Measurements from ENCODE around the gene TFRC.
"Not testable (repeated sequence)": the region's sequence is repeated elsewhere in the genome, so short reads cannot be mapped to it uniquely, and the experiment has no call there.

The TFRC gene

GRCh38 chr3:196081834-196082618 is at the start of gene TFRC:
TSS of gene TFRC (minus strand) at chr3:196082090. CDS start at chr3:196077099, 4,991 bp downstream.
- DNase-seq, result peak; percentile 96

DNA sequence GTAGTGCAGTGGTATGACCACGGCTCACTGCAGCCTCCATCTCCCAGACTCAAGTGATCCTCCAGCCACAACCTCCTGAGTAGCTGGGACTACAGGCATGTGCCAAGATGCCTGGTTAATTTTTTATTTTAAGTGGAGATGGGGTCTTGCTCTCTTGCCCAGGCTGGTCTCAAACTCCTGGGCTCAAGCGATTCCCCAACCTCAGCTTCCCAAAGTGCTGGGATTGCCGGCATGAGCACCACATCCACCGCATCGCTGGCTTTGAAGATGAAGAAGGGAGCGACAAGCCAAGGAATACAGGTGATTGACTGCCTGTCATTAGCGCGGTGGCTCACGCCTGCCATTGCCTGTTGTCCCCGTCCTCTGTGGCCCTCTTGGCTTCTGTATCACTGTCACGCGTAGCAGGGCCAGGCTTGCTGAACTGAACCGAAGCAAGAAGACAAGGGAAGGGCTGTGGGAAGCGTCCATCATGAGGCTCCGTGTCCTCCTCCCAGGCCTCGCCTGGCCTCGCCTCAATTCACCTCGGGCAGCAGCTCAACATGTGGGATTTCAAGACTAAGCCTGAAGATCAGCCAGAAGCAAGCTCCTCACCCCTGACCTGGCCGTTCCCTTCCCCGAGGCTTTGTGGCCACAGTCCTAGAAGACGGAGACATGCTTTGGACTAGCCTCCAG is 46.4 kb upstream of the TFRC start:
- no peak for DNase-seq

DNA sequence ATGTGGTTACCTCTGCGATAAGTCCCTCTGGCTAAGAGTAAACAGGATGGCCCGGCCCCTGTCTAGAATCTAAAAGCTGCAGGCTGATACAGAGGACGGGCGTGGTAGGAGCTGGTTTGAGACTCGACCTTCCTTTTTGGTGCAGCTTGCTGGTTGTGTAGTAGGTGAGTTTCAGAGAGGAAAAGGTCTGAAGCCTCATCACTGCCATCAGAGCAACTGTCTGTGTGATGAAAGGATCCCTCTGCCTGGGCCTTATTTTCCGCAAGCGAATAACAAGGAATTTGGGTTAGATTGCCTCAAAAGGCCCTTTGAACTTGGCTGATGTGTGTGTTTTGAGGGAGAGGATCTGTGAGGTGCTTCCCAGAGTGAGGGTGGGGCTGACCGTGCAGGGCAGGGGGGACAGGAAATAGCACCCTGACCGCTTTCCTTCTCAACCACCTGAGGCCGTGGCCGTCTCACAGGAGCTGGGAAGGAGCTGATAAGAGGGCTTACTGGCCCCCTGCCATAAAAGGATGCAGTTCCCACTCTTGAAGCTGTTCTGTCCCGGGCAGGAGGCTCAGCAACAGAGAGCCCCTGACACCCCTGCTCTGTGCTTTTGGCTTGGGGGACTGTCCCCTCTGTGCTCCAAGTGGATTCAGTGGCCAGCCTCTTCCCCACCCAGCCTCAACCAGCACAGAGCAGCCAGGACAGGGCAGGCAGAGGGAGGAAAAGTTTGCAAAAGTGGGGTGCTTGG is 45.6 kb upstream of the TFRC start:
- no peak for DNase-seq

DNA sequence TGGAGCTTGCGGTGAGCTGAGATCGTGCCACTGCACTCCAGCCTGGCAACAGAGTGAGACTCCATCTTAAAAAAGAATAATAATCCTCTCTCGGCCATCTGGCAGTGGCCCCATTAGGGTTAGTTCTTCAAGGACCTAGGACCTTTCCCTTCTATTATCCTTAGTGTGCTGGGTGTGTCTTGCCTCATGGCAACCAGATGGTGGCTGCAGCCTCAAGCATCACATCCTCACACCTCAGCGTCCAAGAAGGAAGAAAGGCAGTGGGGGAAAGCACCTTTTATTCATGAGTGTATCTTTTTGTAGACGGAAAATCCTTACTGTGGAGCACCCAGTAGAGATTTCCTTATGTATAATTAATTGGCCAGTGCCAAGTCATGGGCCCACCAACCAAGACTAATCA is 42.7 kb upstream of the TFRC start:
- DNase-seq, result no peak

DNA sequence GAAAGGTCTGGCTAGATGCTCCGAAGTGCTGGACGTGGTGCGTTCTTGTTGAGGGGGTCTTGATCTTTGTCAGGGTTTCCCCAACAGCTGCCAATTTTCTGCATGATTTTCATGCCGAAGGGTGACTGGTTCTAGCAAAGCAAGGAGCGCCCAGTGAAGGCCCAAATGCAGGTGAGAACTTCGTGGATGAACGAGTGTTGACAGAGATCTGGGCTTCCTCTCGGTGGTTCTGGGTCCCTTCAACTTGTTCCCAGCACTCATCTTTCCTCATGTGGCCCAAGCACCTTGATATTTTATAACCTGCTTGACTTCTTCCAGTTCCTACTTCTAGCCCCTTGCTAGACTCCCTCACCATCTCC is 40.8 kb upstream of the TFRC start:
- no peak for DNase-seq

DNA sequence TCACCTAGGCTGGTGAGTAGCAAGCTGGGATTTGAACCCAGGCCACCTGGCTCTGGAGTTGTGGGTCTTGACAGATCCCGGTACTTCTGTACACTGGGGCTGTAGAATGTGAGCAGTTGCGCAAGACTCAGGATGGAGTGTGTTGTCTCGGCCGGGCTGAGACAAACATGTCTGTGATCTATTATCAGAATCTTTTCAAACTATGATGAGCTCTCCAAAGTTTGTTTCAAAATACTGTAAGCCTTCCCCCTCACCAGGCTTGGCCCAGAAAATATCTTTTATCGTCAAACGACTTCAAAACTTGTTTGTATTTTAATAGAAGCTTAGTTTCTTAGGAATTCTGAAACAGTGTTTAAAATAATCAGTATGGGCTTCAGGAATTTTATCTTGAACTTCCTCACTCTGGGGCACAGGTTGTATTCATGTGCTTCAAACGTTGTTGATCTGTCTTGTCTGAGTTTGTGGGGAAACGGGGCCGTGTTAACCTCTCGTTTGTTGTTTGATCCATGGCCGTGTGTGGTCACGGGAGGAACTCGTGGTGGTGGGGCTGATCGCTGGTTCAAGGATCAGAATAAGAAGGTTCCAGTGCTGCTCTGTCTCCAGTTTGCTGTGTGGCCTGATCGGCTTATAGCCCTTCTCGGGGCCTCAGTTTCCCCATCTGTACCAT is 40.3 kb upstream of the TFRC start:
- DNase-seq, result no peak

DNA sequence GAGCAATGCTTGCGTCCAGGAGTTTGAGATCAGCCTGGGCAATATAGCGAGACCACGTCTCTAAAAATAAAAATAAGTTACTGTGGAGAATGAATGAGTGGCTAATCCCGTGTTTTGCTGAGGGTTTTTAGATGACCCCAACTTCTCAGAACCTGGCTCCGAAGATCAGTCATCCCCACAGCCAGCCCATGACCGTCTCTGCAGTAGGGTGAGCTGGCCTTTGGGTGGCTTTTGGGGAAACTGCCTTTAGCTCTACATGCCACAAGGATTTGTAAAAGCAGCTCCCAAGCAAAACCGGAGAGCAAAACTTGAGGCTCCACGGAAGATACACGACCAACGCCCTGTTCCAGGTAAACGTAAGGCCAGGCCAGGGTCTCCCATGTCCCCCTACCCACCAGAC is 39.2 kb upstream of the TFRC start:
- no peak for DNase-seq

DNA sequence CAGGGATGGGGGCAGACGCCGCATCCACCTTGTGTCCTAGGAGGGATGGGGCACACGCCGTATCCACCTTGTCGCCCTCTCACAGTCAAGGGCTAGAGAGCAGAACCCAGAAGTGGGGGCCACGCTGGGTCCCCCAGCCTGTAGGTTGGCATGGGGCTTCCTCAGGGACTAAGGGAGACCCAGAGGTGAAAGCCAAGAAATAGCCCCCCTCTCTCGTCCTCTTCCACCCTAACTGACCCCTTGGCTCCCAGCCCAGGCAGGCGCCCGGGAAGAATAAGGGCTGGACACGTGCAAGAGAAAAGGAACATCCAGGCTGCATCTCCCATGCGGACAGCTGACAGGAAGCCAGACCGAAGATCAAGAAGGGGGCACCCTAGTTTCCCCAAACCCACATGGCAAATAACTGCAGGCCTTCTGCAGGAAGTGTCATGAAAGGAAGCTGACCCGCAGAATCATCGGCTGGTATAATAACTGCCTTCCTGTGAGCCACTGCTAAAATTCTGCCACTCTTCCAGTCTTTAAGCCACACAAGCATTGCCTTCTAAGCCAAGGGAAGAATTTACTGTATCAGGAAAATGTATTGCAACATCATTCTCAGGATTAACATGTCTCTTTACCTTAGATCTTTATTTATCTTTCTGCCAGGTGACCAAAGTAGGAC is 38.5 kb upstream of the TFRC start:
- DNase-seq, result no peak

GRCh38 chr3:196117809-196118208 is 35.9 kb upstream of the TFRC start:
- DNase-seq, result no peak

- DNase-seq, result no peak
Measured at GRCh38 chr3:196115678-196116083, 33.8 kb upstream of the TFRC start.

- DNase-seq, result no peak
Measured at GRCh38 chr3:196111939-196112386, 30.1 kb upstream of the TFRC start.

DNA sequence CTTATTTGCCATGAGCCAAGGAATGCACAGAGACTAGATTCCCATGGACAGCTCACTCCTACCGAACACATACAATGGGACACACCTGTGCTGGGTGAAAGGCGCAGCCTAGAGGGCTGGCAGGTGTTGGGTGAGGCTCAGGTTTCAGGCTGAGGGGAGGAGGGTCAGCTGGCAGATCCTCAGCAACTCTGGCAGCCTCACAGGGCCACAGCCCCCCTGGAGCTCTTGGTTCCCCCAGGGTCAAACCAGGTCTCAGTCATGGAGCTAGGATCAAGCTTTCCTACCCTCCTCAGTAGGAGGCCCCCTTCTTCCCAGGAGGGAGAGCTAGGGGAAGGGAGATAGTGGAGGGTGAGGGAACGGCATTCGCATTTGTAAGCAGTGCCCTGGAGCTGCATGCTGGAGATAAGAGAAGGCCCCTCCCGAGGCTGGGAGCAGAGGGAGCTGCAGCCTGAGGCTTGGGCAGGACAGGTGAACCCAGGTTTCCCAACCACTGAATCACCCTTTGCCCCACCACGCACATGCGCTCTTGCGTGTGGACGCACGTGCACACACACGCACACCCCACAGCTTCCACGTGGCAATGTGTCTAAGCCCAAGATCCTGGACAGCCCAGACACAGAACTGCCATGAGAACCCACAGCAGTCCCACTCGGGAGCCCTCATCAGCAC is 26.3 kb upstream of the TFRC start:
- DNase-seq, result no peak

GRCh38 chr3:196104707-196105106 is 22.8 kb upstream of the TFRC start:
- not testable (repeated sequence) for DNase-seq

GRCh38 chr3:196098365-196098980 is 16.6 kb upstream of the TFRC start:
- DNase-seq, result not testable (repeated sequence)

- no peak for DNase-seq
Measured at GRCh38 chr3:196097373-196098154, 15.7 kb upstream of the TFRC start.

GRCh38 chr3:196096382-196096953 is 14.6 kb upstream of the TFRC start:
- DNase-seq, result peak; percentile 64

DNA sequence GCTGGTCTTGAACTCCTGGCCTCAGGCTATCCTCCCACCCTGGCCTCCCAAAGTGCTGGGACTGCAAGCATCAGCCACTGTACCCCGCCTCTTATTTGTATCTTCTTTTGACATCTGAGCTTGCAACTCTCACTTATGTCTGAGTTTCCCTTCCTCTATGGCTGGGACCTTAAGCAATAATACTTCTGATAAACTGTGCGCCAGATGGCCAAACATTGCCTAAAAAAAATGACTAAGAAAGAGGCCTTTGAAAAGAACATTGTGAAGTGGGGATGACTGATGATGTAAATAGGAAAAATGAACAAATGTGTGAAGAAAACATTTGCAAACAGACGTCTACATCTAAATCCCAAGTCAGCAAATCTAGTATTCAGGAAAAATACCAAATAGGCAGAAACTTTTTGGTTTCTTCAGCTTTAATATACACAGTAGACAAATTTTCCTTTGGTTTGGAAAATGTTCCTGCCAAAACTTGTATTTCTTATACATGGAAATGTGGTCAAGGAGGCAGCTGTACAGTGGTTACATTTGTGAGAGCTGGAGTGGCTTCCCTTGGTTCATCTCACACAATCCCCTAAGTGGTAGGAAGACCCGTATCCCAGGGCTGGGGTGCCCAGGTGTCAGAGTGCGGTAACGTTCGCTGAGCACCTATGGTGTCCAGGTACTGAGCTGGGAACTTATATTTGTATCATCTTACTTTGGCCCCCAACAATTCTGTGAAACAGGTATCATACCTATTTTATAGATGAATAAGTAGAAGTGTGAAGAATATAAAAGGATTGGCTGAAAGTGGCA is 11.6 kb upstream of the TFRC start:
- DNase-seq, result no peak

GRCh38 chr3:196087906-196088305 is 6.0 kb upstream of the TFRC start:
- DNase-seq, result no peak

GRCh38 chr3:196082619-196082971 is 705 bp upstream of the TFRC start:
- no peak for DNase-seq

All from right forelimb (tissue), 1 donor.